SW480 (cell line): Measurements from ENCODE around the gene DNER.

Experiments
- DNase-seq: peaks from one replicate; pipeline ENCODE4 v3.0.0-alpha.2; 2016; ENCODE audit warnings: low spot score

The DNER gene

DNA sequence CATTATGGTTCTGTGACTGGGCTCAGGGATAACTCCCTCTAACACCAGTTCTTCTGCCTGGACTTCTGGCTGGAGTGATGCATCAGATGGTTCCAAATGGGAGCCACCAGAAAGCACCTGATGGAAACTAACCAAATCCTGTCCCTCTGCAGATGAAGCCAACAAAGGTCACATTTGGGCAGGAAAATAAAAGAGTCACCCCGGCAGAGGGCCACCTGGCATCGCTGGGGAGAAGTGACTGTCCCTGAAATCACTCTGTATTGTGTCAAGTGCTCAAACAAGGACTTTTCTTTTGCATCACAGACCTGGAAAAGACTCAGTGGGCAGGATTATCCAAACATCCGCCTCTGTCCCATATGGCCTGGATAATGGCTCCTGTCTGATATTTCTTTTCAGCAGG is 47.5 kb downstream of the DNER start:
- DNase-seq: no peak

DNA sequence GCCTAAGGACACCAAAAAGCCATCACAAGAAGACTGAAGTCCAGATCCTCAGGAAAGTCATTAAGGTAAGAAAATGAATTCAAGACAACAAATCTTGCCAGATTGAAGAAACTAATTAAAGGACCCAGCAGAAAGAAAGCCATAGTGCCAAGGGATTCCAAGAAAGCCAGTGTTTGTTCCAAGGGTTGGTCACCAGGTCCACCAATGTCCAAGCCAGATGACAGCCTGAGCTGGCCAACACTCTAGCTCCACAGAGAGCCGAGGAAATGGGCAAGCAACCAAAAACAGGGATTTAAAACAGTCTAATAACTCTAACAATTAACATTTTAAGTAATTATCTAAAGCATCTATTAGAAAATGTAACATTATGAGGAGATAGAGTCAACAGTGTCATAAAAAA is 49.2 kb downstream of the DNER start:
- no peak for DNase-seq

DNA sequence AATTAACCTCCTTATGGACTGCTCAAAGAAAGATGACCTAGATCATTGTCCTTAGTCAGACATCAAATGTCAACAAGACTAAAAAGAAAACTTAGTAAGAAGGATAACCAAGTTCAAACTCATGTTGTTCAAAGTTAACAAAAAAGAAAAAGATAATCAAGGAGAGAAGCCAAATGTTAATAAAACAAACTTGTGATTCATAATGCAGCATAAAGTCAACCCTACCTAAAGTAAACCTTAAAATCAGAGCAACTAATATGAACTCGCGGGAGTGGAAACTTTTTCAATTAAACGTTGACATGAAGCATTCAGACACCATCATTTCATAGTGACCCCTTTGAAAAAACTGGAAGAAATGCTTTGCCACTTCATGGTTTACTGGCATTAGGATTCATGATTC is 52.9 kb downstream of the DNER start:
- DNase-seq: no peak

GRCh38 chr2:229660951-229661350 is 53.4 kb downstream of the DNER start:
- DNase-seq: peak; percentile 8

GRCh38 chr2:229660391-229660790 is 54.0 kb downstream of the DNER start:
- DNase-seq: no peak

DNA sequence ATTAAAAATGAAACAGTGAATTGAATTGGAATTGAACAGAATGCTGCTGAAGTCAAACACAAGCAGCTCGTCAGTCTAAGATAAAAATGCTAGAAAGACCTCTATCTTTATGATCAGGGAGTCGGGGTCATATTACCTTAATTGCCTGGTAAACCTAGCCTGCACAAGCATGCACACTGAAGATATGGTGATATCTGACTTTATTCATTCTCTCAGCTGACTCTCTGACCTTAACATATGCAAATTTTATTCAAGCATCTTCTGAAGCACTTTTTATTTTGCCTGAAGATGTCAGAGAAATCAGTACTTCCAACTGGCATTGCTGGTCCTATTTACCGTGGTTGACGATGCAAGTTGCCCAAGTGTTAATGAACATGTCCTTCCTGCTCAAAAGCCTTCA is 56.4 kb downstream of the DNER start:
- DNase-seq: no peak

- DNase-seq: no peak
Observed at GRCh38 chr2:229654437-229654836, 59.9 kb downstream of the DNER start.

- no peak for DNase-seq
Observed at GRCh38 chr2:229653531-229653930, 60.8 kb downstream of the DNER start.

- no peak for DNase-seq
Observed at GRCh38 chr2:229652796-229653195, 61.6 kb downstream of the DNER start.

DNA sequence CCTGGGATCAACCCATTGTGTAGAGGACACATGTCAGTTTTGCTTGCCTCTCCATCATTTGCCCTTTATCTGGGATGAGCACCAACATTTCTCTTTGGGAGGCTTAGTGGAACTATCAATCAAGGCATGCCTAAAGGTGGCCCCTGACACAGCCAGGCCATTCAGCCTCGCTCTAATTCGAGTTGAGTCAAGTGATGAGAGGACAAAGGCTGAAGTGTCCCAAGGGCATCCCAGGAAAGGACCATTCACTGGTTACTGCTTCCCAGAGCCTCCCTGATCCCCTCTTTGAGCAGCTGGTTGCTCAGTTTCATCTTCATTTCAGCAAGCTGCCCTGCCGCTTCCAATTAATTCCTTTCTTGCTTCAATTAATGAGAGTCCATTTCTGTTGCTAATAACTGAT is 63.5 kb downstream of the DNER start:
- no peak for DNase-seq

- DNase-seq: no peak
Observed at GRCh38 chr2:229650059-229650458, 64.3 kb downstream of the DNER start.

GRCh38 chr2:229646186-229646723 is 68.1 kb downstream of the DNER start:
- no peak for DNase-seq

DNA sequence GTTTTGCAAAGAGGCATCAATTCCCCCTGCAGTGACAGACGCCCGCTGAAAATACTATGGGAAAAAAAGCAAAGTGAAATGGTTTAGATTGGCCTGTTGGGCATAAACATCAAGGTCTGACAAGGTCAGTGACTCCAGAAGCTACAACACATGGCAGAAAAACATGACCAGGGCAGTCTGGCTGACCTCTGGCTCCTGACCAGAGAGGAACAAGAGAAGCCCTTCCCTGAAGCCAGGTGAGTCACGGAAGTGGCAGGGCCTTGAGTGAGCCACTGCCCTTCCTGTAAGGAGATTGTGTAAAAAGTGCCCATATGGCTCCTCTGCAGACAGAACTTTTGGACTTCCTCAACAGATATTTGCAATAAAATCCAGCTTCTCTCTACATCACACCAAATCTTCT is 72.0 kb downstream of the DNER start:
- no peak for DNase-seq

DNA sequence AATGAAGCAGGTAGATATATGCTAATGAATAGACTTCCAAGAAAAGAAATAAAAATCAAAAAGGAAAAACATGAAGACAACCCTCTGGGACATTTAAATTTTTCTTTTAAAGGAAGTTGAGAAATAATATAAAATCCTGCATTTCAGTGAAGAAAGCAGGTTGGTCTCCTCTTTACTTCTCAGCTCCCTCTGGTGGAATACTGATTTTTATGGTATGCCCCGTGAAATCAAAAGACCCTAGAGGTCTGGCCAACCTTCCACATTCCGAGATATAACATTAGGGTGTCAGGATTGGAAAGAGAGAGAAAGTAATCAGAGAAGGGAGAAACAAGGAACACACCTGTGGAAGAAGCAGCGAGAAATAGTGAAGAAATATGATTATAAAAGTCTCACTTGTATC is 72.7 kb downstream of the DNER start:
- DNase-seq: no peak

DNA sequence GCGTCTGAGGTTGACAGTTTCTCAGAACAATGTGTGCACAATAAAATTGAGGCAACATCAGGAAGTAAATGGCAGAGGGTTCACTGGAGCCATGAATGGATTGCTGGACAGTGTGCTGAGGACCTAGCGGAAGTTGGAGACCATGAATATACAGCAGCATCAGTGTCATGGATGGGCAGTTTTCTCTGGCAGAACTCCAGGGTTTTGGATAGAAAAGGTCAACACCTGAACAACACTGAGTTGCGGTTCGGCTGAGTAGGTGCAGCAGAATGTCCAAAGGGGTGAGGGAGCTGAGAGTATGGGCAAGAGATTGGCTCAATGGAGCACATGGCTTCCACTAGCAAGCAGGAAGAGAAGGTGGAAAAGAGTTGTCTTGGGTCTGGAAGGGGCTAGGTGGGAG is 73.7 kb downstream of the DNER start:
- DNase-seq: no peak

GRCh38 chr2:229636571-229636970 is 77.8 kb downstream of the DNER start:
- no peak for DNase-seq

GRCh38 chr2:229635371-229635680 is 79.0 kb downstream of the DNER start:
- no peak for DNase-seq

DNA sequence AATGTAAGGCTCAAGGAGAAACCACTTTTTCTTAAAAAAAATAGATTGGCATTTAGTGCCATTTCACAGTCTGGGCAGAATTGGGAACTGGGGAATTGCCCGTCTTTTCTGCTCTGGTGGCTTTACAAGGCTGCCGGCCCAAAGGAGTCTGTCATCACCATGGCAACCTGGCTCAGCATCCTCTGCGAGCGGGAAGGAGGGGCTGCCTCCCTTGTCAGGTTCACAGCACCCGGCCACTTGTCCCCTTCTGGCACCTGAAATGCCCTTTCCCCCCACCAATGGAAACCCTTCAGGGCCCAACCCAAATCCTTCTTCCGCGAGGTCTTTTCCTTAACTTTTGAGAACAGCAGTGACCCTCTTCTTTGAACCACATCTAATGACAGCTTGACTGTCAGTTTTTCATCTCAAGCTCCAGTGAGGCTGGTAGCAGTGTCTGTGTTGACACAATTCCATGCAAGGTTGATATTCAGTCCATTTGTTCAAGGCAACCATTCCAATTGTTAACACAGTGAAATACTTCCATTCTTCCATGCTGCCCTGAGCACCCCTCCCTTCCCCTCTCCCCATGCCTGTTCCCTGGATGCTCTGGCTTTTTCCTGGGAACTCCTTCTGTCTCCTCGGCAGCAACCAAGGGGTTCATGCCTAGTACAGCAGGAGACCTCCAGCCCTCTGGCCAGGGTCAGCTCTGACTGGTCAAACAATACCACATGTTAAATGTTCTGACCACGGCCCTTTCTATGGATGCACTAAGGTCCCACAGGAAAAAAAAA is 79.6 kb downstream of the DNER start:
- no peak for DNase-seq

GRCh38 chr2:229633556-229633955 is 80.8 kb downstream of the DNER start:
- DNase-seq: no peak

DNA sequence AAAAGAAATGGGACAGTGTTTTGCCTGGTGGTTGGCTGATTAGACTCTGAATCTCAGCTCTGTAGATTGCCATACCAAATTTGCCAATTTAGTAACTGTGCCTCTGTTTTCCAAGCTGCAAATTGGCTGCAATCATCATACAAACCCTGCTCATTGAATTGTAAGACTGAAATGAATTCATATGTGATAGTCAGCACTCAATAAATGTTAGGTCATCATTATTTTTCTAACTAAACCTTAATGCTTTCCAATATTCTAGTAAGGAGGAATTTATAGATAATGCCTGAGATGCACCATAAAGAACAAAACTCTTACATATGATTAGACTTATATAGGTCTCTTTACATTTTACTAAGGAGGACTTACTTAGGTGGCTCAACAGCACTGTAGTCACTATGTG is 85.3 kb downstream of the DNER start:
- DNase-seq: no peak

DNA sequence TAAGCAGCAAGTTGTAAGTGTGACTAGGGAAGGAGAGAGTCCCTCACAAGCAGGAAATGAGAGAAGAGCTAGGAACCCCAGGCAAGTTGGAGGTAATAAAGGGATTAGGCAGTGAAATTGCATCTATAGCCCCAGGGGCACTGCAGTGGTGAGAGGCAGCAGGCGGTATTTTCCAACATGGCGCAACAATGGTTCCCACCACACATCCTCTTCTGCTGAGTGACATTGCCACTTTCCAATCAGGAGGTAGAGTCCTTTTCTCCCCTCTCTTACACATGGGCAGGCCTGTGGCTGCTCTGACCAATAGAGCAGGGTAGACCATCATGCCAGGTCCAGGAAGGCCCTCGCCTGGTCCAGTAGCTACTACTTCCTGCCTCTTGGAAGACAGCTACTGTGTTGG is 86.6 kb downstream of the DNER start:
- DNase-seq: no peak

GRCh38 chr2:229622495-229623355 is 91.6 kb downstream of the DNER start:
- no peak for DNase-seq

GRCh38 chr2:229620759-229621158 is 93.6 kb downstream of the DNER start:
- no peak for DNase-seq
